ENCODE data around the gene PIM1.
"Not testable (repeated sequence)": the region's sequence is repeated elsewhere in the genome, so short reads cannot be mapped to it uniquely, and the experiment has no call there.

PIM1 gene

GRCh38 chr6:37171970-37172812 is 2.2 kb downstream of the PIM1 start:
- DNase-seq, result peak; percentile 86 to 89

- DNase-seq, result no peak
Measured at GRCh38 chr6:37172912-37173492, 3.0 kb downstream of the PIM1 start.

GRCh38 chr6:37173493-37174195 is 3.7 kb downstream of the PIM1 start:
- no peak for DNase-seq

- no peak for DNase-seq
Measured at GRCh38 chr6:37174196-37174514, 4.2 kb downstream of the PIM1 start.

- no peak for DNase-seq
Measured at GRCh38 chr6:37174515-37175331, 4.8 kb downstream of the PIM1 start.

GRCh38 chr6:37175332-37176267 is 5.6 kb downstream of the PIM1 start:
- DNase-seq, result no peak

GRCh38 chr6:37176268-37177076 is 6.5 kb downstream of the PIM1 start:
- DNase-seq, result no peak

- peak; percentile 95 to 97 for DNase-seq
Measured at GRCh38 chr6:37177077-37177934, 7.4 kb downstream of the PIM1 start.

GRCh38 chr6:37177935-37178517 is 8.1 kb downstream of the PIM1 start:
- DNase-seq, result no peak

- no peak for DNase-seq
Measured at GRCh38 chr6:37180075-37180474, 10.1 kb downstream of the PIM1 start.

GRCh38 chr6:37180610-37181009 is 10.7 kb downstream of the PIM1 start:
- not testable (repeated sequence) for DNase-seq

- DNase-seq, result peak; percentile 98 to 99
Measured at GRCh38 chr6:37182736-37183590, 13.0 kb downstream of the PIM1 start.

GRCh38 chr6:37185949-37186720 is 16.2 kb downstream of the PIM1 start:
- peak; percentile 85 to 89 for DNase-seq

- peak; percentile 52 to 55 for DNase-seq
Measured at GRCh38 chr6:37187321-37188022, 17.5 kb downstream of the PIM1 start.

- DNase-seq, result no peak
Measured at GRCh38 chr6:37188962-37189510, 19.1 kb downstream of the PIM1 start.

- DNase-seq, result peak; percentile 20 to 39
Measured at GRCh38 chr6:37190159-37190535, 20.2 kb downstream of the PIM1 start.

- no peak for DNase-seq
Measured at GRCh38 chr6:37192666-37193065, 22.7 kb downstream of the PIM1 start.
